GM18858 (cell line): ENCODE measurements around the gene IFT74.
"Not testable (repeated sequence)": the region's sequence is repeated elsewhere in the genome, so short reads cannot be mapped to it uniquely, and the experiment has no call there.

Experiments
- ATAC-seq: cut with Tn5 transposase; IDR thresholded peaks from one replicate; pipeline ENCODE4 v1.9.1; 2021; ENCODE audit not compliant: unreplicated experiment

IFT74 gene

GRCh38 chr9:27065288-27065687, 109.1 kb downstream of the IFT74 start:
- no peak for ATAC-seq

- ATAC-seq = no peak
Measured at GRCh38 chr9:27073841-27074728, 117.9 kb downstream of the IFT74 start.

DNA sequence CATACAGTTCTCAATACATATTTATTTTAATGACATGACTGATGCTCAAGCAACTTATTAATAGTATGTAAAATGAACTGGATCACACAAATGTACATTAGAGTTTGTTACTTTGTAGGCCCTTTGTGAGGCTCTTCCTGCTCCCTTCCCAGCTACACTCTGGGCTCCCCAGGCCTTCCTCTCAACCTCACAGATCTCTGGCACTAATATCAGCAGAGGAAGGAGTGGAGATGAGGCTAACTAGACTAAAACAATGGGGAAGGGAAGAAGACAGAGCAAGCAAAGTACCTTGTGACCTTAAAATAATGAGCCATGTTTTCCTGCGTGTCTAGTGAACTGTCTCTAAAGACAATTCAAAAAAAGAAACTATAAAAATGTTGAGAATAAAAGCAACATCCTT, 122.5 kb downstream of the IFT74 start:
- no peak for ATAC-seq

GRCh38 chr9:27085456-27085855, 129.2 kb downstream of the IFT74 start:
- no peak for ATAC-seq

DNA sequence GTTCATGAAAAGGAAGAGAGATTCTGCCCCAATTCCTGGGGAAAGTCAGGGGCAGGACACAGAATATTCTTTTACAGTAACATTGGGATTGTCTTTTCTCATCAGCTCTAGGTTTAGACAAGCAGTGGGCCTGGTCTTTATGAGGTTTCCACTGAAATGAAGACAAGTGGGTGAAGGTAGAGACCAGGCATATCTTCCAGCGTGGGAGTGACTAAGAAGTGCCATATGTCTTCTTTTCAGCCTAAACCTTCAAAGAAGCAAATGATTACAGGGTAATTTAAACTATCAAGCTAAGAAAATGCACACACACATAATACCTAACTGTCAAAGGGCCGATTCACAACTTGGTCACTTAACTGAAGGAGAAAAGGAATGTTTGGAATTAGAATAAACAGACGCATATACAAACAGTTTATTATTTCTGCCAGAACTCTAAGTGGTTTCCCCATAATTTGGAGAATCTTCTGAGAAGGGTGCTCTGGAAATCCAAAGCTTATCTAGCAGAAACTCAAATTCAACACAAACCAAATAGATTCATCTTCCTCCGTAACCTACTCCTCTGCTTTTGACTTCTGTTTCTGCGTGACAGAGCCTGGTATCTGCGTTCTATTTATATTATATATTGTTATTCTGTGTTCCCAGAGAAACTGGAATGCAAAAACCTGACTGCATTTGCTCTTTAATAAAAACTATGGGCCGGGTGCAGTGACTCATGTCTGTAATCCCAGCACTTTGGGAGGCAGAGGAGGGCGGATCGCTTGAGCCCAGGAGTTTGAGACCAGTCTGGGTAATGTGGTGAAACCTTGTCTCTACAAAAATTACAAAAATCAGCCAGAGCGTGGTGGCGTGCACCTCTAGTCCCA, 130.8 kb downstream of the IFT74 start:
- ATAC-seq = no peak

GRCh38 chr9:27088981-27089380, 132.8 kb downstream of the IFT74 start:
- no peak for ATAC-seq

DNA sequence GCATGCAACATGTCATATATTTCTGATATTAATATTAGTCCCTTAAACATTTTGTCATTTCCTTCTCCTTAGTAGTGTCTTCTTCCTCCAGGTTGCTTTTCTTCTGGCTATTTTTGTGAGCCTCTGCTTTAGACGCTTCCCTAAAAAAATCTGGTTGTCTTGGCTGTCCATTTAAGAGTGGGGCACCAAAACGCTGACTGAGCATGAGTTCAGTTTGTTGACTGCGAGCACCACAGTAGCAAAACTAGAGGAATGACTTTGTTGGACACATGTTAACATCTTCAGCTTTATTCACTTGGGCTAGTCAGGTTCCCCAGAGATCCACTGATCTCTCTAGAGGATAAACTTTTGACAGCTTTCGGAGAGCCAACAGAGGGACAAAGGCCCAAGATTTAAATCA, 133.5 kb downstream of the IFT74 start:
- ATAC-seq = no peak

DNA sequence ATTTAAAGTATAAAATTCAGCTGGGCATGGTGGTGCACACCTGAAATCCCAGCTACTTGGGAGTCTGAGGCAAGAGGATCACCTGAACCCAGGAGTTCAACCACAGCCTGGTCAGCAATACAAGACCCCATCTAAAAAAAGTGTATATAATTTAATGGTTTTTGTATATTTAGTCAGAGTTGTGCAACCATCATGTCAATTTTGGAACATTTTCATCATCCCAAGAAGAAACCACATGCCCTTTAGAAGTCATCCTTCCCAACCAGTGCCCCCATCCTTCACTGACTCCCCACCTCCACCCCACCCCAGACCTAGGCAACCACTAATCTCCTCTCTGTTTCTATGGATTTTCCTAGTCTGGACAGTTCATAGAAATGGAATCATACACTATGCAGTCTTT, 134.0 kb downstream of the IFT74 start:
- no peak for ATAC-seq

DNA sequence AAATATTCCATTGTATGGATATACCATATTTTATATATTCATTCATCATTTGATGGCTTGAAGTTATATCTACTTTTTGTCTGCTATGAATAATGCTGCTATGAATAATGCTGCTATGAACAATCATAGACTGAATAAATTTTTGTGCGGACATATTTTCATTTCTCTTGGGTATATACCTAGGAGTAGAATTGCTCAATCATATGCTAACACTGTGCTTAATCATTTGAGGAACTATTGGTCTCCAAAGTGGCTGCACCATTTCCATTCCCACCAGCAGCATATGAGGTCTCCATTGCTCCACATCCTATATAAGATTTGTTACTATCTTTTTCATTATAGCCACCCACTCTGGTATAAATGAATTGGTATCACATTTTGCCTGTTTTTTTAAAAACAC, 134.5 kb downstream of the IFT74 start:
- ATAC-seq = no peak

DNA sequence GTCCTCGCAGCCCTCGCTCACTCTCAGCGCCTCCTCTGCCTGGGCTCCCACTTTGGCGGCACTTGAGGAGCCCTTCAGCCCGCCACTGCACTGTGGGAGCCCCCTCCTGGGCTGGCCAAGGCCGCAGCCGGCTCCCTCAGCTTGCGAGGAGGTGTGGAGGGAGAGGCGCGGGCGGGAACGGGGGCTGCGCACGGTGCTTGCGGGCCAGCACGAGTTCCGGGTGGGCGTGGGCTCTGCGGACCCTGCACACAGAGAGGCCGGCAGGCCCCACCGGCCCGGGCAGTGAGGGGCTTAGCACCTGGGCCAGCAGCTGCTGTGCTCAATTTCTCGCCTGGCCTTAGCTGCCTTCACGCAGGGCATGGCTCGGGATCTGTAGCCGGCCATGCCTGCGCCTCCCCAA, 136.3 kb downstream of the IFT74 start:
- not testable (repeated sequence) for ATAC-seq

GRCh38 chr9:27093384-27094067, 137.3 kb downstream of the IFT74 start:
- ATAC-seq = not testable (repeated sequence)

GRCh38 chr9:27094640-27095298, 138.6 kb downstream of the IFT74 start:
- no peak for ATAC-seq

GRCh38 chr9:27107241-27107640, 151.0 kb downstream of the IFT74 start:
- no peak for ATAC-seq

DNA sequence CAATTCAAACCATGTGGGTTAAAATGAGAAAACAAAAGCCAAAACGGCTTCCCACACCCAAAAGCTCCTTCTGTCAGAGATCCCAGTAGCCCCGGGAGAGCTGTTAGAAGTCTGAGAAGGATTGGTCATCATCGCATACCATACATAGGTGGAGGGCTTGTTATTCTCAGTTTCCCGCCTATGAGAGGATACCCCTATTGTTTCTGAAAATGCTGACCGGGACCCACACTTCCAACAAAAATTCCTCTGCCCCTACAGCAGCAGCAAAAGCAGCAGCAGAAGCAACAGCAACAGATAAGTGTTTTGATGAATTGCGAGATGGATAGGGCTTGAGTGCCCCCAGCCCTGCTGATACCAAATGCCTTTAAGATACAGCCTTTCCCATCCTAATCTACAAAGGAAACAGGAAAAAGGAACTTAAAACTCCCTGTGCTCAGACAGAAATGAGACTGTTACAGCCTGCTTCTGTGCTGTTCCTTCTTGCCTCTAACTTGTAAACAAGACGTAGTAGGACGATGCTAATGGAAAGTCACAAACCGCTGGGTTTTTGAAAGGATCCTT, 152.8 kb downstream of the IFT74 start, which contains the start of gene TEK:
Gene TEK, plus strand, starts transcription at position 245 of the 561 bp plus-strand sequence. CDS start 366 bp downstream, outside the sequence.
- no peak for ATAC-seq

GRCh38 chr9:27109621-27110020, 153.4 kb downstream of the IFT74 start:
- ATAC-seq = no peak

GRCh38 chr9:27110181-27110580, 154.0 kb downstream of the IFT74 start:
- no peak for ATAC-seq

DNA sequence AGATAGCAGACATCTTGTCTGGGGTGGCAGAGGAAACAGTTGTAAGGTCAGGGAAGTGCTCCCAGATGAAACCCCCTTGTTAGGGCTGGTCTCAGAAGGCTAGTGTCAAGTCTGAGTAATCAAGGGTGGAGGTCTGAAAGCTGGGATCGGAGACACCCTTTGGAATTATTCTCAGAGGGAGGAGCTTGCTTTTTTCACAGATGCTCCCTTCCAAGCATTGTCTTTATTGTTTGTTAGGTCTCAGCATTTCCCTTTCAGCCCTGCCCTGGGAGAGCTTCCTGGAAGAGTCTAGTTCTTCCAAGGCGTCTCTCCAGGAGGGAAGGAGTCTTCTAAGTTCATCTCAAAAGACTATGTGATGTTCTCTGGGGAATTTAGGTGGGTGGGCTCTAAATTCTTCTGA, 156.0 kb downstream of the IFT74 start:
- ATAC-seq = no peak
